ENCODE measurements around the gene APBB1IP.
"Not testable (repeated sequence)": the region's sequence is repeated elsewhere in the genome, so short reads cannot be mapped to it uniquely, and the experiment has no call there.

Gene APBB1IP

GRCh38 chr10:26441491-26442214 lies 3.5 kb downstream of the APBB1IP start:
- DNase-seq (ENCODE audit: low read depth in 1 of 2, low spot score in 1 of 2): no peak

- no peak for DNase-seq (ENCODE audit: low read depth in 1 of 2, low spot score in 1 of 2)
Measured at GRCh38 chr10:26445411-26446031, 7.4 kb downstream of the APBB1IP start.

- no peak for DNase-seq (ENCODE audit: low read depth in 1 of 2, low spot score in 1 of 2)
Measured at GRCh38 chr10:26446258-26446657, 8.1 kb downstream of the APBB1IP start.

GRCh38 chr10:26448292-26448691 lies 10.2 kb downstream of the APBB1IP start:
- no peak for DNase-seq (ENCODE audit: low read depth in 1 of 2, low spot score in 1 of 2)

- DNase-seq (ENCODE audit: low read depth in 1 of 2, low spot score in 1 of 2): peak; percentile 32 to 49
Measured at GRCh38 chr10:26448706-26449435, 10.7 kb downstream of the APBB1IP start.

GRCh38 chr10:26449726-26450125 lies 11.6 kb downstream of the APBB1IP start:
- DNase-seq (ENCODE audit: low read depth in 1 of 2, low spot score in 1 of 2): no peak

- DNase-seq (ENCODE audit: low read depth in 1 of 2, low spot score in 1 of 2): no peak
Measured at GRCh38 chr10:26451903-26452302, 13.8 kb downstream of the APBB1IP start.

GRCh38 chr10:26453850-26454249 lies 15.7 kb downstream of the APBB1IP start:
- DNase-seq (ENCODE audit: low read depth in 1 of 2, low spot score in 1 of 2): no peak

GRCh38 chr10:26454891-26455290 lies 16.8 kb downstream of the APBB1IP start:
- DNase-seq (ENCODE audit: low read depth in 1 of 2, low spot score in 1 of 2): no peak

GRCh38 chr10:26455567-26456315 lies 17.6 kb downstream of the APBB1IP start:
- DNase-seq (ENCODE audit: low read depth in 1 of 2, low spot score in 1 of 2): no peak

GRCh38 chr10:26457088-26457487 lies 18.9 kb downstream of the APBB1IP start:
- DNase-seq (ENCODE audit: low read depth in 1 of 2, low spot score in 1 of 2): no peak

GRCh38 chr10:26460736-26461135 lies 22.6 kb downstream of the APBB1IP start:
- no peak for DNase-seq (ENCODE audit: low read depth in 1 of 2, low spot score in 1 of 2)

- no peak for DNase-seq (ENCODE audit: low read depth in 1 of 2, low spot score in 1 of 2)
Measured at GRCh38 chr10:26463986-26464385, 25.8 kb downstream of the APBB1IP start.

- no peak for DNase-seq (ENCODE audit: low read depth in 1 of 2, low spot score in 1 of 2)
Measured at GRCh38 chr10:26464632-26465280, 26.6 kb downstream of the APBB1IP start.

GRCh38 chr10:26466531-26466930 lies 28.4 kb downstream of the APBB1IP start:
- not testable (repeated sequence) for DNase-seq (ENCODE audit: low read depth in 1 of 2, low spot score in 1 of 2)

- DNase-seq (ENCODE audit: low read depth in 1 of 2, low spot score in 1 of 2): no peak
Measured at GRCh38 chr10:26467639-26468038, 29.5 kb downstream of the APBB1IP start.

GRCh38 chr10:26468291-26468690 lies 30.1 kb downstream of the APBB1IP start:
- no peak for DNase-seq (ENCODE audit: low read depth in 1 of 2, low spot score in 1 of 2)

GRCh38 chr10:26468700-26469099 lies 30.6 kb downstream of the APBB1IP start:
- peak in 1 of 2 donors; percentile 21 for DNase-seq (ENCODE audit: low read depth in 1 of 2, low spot score in 1 of 2)

- no peak for DNase-seq (ENCODE audit: low read depth in 1 of 2, low spot score in 1 of 2)
Measured at GRCh38 chr10:26472492-26472778, 34.3 kb downstream of the APBB1IP start.

- DNase-seq (ENCODE audit: low read depth in 1 of 2, low spot score in 1 of 2): no peak
Measured at GRCh38 chr10:26474026-26474425, 35.9 kb downstream of the APBB1IP start.

GRCh38 chr10:26474845-26475244 lies 36.7 kb downstream of the APBB1IP start:
- DNase-seq (ENCODE audit: low read depth in 1 of 2, low spot score in 1 of 2): not testable (repeated sequence)
